Neural cell (in vitro differentiated cells): ENCODE results near the gene NKAIN2.

Experiments used
- EZH2 ChIP-seq: fragments of 200-600, 300-800 bp; shearing (Covaris generic), sonication (generic); IDR thresholded peaks from 2 replicates; pipeline ENCODE4 v1.6.1; 2014; ENCODE audit warnings: antibody characterized with exemption, low read length, borderline replicate concordance, mild to moderate bottlenecking; ENCODE audit not compliant: insufficient read depth, poor library complexity, severe bottlenecking
- POLR2AphosphoS5 ChIP-seq: IDR thresholded peaks from 2 replicates; pipeline ENCODE4 v1.6.1; 2012
- REST ChIP-seq: IDR thresholded peaks from 2 replicates; pipeline ENCODE4 v1.6.1; 2012; ENCODE audit warnings: borderline replicate concordance
- TF ChIP-seq, protein P1 (sequence below): fragments of 450-650 bp; IDR thresholded peaks from 2 replicates; pipeline ENCODE4 v1.5.1; 2014; ENCODE audit warnings: antibody characterized with exemption, mild to moderate bottlenecking, moderate library complexity; ENCODE audit not compliant: poor library complexity, severe bottlenecking

GRCh38 chr6:124057461-124057860 is 253.8 kb downstream of the NKAIN2 start:
- TF ChIP-seq POLR2AphosphoS5 (no peak), REST (no peak), EZH2 (no peak)
- TF ChIP-seq, protein P1, sequence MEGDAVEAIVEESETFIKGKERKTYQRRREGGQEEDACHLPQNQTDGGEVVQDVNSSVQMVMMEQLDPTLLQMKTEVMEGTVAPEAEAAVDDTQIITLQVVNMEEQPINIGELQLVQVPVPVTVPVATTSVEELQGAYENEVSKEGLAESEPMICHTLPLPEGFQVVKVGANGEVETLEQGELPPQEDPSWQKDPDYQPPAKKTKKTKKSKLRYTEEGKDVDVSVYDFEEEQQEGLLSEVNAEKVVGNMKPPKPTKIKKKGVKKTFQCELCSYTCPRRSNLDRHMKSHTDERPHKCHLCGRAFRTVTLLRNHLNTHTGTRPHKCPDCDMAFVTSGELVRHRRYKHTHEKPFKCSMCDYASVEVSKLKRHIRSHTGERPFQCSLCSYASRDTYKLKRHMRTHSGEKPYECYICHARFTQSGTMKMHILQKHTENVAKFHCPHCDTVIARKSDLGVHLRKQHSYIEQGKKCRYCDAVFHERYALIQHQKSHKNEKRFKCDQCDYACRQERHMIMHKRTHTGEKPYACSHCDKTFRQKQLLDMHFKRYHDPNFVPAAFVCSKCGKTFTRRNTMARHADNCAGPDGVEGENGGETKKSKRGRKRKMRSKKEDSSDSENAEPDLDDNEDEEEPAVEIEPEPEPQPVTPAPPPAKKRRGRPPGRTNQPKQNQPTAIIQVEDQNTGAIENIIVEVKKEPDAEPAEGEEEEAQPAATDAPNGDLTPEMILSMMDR: no peak
